CD14-positive monocyte (primary cell): ENCODE data around the gene MYOCD. TPM values are rescaled to one million over a fixed set of nuclear protein-coding genes. Genes with fewer than 3 reads are reported as not detected.
A peak's percentile ranks its signal among the peaks of the same experiment; 100 is the strongest.

Experiments used
- DNase-seq, 3 donors: peaks; one replicate each; pipeline ENCODE4 v3.0.0-alpha.2; 2011 to 2022
- H2AFZ ChIP-seq: 2 replicates; pipeline ENCODE4 v1.6.0; 2012; ENCODE audit warnings: mild to moderate bottlenecking, low read depth, low read length, inconsistent platforms; ENCODE audit not compliant: insufficient read depth, poor library complexity, severe bottlenecking
- H3K27ac ChIP-seq, 2 donors: 1 replicate in 1 of 2; 2 replicates in 1 of 2; pipeline ENCODE4 v1.5.1; 2012 to 2013; ENCODE audit warnings: low read length in 2 of 2, control low read depth in 1 of 2, inconsistent platforms in 1 of 2, low read depth in 1 of 2, mild to moderate bottlenecking in 1 of 2
- H3K27me3 ChIP-seq, 2 donors: one replicate each; pipeline versions ENCODE4 v1.6.0 to v1.6.1; 2011 to 2013; ENCODE audit warnings: low read length in 2 of 2; ENCODE audit not compliant: control insufficient read depth in 2 of 2, insufficient read depth in 2 of 2
- H3K36me3 ChIP-seq, 2 donors: replicated peaks in 1 of 2; 1 replicate in 1 of 2; 2 replicates in 1 of 2; pipeline versions ENCODE4 v1.5.1 to v1.6.1; 2012 to 2013; ENCODE audit warnings: low read length in 2 of 2, control low read depth in 1 of 2, inconsistent platforms in 1 of 2, mild to moderate bottlenecking in 1 of 2; ENCODE audit not compliant: insufficient read depth in 2 of 2, control insufficient read depth in 1 of 2
- H3K4me1 ChIP-seq, 2 donors: 1 replicate in 1 of 2; 2 replicates in 1 of 2; pipeline versions ENCODE4 v1.5.1 to v1.6.1; 2012 to 2013; ENCODE audit warnings: low read length in 2 of 2, control low read depth in 1 of 2, inconsistent platforms in 1 of 2, mild to moderate bottlenecking in 1 of 2, moderate library complexity in 1 of 2; ENCODE audit not compliant: insufficient read depth in 2 of 2, control insufficient read depth in 1 of 2
- H3K4me2 ChIP-seq: replicated peaks from 2 replicates; pipeline ENCODE3; 2012; ENCODE audit warnings: low read length, moderate library complexity, mild to moderate bottlenecking; ENCODE audit not compliant: poor library complexity, severe bottlenecking; ENCODE audit errors: extremely low read depth
- H3K4me3 ChIP-seq, 3 experiments: fragments of 200-600 bp in 1 of 3; sonication (generic) in 1 of 3; replicated peaks in 1 of 3; 1 replicate in 2 of 3; 2 replicates in 1 of 3; pipeline ENCODE4 v1.5.1; 2011 to 2013; ENCODE audit warnings: low read length in 3 of 3, mild to moderate bottlenecking in 3 of 3, control low read depth in 2 of 3, low read depth in 2 of 3, inconsistent platforms in 1 of 3, moderate library complexity in 1 of 3
- H3K79me2 ChIP-seq: 2 replicates; pipeline ENCODE4 v1.6.0; 2012; ENCODE audit warnings: mild to moderate bottlenecking, control low read depth, inconsistent platforms, low read length, moderate library complexity; ENCODE audit not compliant: insufficient read depth
- H3K9ac ChIP-seq: 2 replicates; pipeline ENCODE4 v1.6.0; 2017; ENCODE audit warnings: low read length, mild to moderate bottlenecking; ENCODE audit not compliant: insufficient read depth, poor library complexity, severe bottlenecking
- H3K9me3 ChIP-seq, 2 donors: replicated peaks in 1 of 2; 1 replicate in 1 of 2; 2 replicates in 1 of 2; pipeline versions ENCODE4 v1.5.1 to v1.6.1; 2012 to 2013; ENCODE audit warnings: low read length in 2 of 2, control low read depth in 1 of 2; ENCODE audit not compliant: control insufficient read depth in 1 of 2, insufficient read depth in 1 of 2
- H4K20me1 ChIP-seq: 2 replicates; pipeline ENCODE4 v1.6.0; 2012; ENCODE audit warnings: mild to moderate bottlenecking, low read length, control low read depth, moderate library complexity; ENCODE audit not compliant: insufficient read depth
- H3K27ac Mint-ChIP-seq, 7 donors: one replicate each; pipeline ENCODE4 v1.8.0; 2020; ENCODE audit warnings: mild to moderate bottlenecking in 7 of 7, mixed read lengths in 7 of 7, moderate library complexity in 6 of 7, inconsistent platforms in 2 of 7
- H3K27me3 Mint-ChIP-seq, 3 donors: one replicate each; pipeline ENCODE4 v1.8.0; 2021 to 2022; ENCODE audit warnings: low read depth in 3 of 3, mild to moderate bottlenecking in 3 of 3, mixed read lengths in 3 of 3, moderate library complexity in 3 of 3, inconsistent platforms in 1 of 3
- H3K36me3 Mint-ChIP-seq, 2 donors: one replicate each; pipeline ENCODE4 v1.8.0; 2020; ENCODE audit warnings: mixed read lengths in 2 of 2, inconsistent platforms in 1 of 2, mild to moderate bottlenecking in 1 of 2
- H3K4me1 Mint-ChIP-seq: one replicate; pipeline ENCODE4 v1.8.0; 2020; ENCODE audit warnings: mild to moderate bottlenecking, mixed read lengths
- H3K4me3 Mint-ChIP-seq, 2 donors: one replicate each; pipeline ENCODE4 v1.8.0; 2020; ENCODE audit warnings: mild to moderate bottlenecking in 2 of 2, mixed read lengths in 2 of 2, moderate library complexity in 1 of 2
- H3K9me3 Mint-ChIP-seq, 7 donors: one replicate each; pipeline ENCODE4 v1.8.0; 2020 to 2022; ENCODE audit warnings: mixed read lengths in 7 of 7, mild to moderate bottlenecking in 6 of 7, moderate library complexity in 6 of 7, inconsistent platforms in 2 of 7
- CTCF ChIP-seq: fragments of 200-600 bp; IDR thresholded peaks from one replicate; pipeline ENCODE4 v1.8.0; 2022; ENCODE audit warnings: antibody characterized with exemption, mild to moderate bottlenecking
- WGBS: methylation state at CpG from one replicate; pipeline ENCODE4 v1.1.5; 2013; ENCODE audit warnings: missing lambda C conversion rate; ENCODE audit not compliant: insufficient coverage; 5-methylcytosine and 5-hydroxymethylcytosine counted together
- intact Hi-C, 2 donors: fragments of 100-400 bp; cut with micrococcal nuclease; formaldehyde crosslinking; loops; one replicate each; pipeline versions ENCODE4 v1.15.0 to v1.15.1; 2023
- polyA plus RNA-seq, 3 donors: library from polyadenylated mRNA; depleted of rRNA in 1 of 3; unstranded in 2 of 3; stranded (reverse) in 1 of 3; fragments of 300-500 nt in 2 of 3; fragments of >200 nt in 1 of 3; fragmentation: Illumina TruSeq in 2 of 3; gene quantifications; 1 replicate in 2 of 3; 2 replicates in 1 of 3; pipeline ENCODE4 v1.2.3, GENCODE V29; 2012 to 2021

MYOCD gene
- polyA plus RNA-seq, 3 donors: not detected

- WGBS: no CpG with 5 or more reads among the region's 1 CpG
- Histone ChIP-seq H3K27ac (no peak overlapping the region), H3K9ac (no peak overlapping the region), H3K4me3 (no peak overlapping the region), H4K20me1 (no peaks in the 10 kb centered on the region), H3K36me3 (no peaks in the 10 kb centered on the region), H3K27me3 (no peaks in the 10 kb centered on the region), H2AFZ (no peak overlapping the region), H3K4me2 (no peak overlapping the region), H3K79me2 (no peaks in the 10 kb centered on the region), H3K9me3 (peaks cover 6 to 7% of the 10 kb centered on the region in 2 donors), H3K4me1 (no peaks in the 10 kb centered on the region)
- no peak for TF ChIP-seq CTCF
- no peak for DNase-seq
- H3K27ac Mint-ChIP-seq: no peak overlapping the region
- no peak overlapping the region for H3K4me3 Mint-ChIP-seq
- intact Hi-C loops: no loop called here
- H3K4me1 Mint-ChIP-seq: no peaks in the 10 kb centered on the region
- peaks cover 0 to 2% (median 0%) of the 10 kb centered on the region in 3 donors for H3K27me3 Mint-ChIP-seq
- H3K9me3 Mint-ChIP-seq: peaks cover 3 to 12% (median 8%) of the 10 kb centered on the region in 7 donors
- H3K36me3 Mint-ChIP-seq: no peaks in the 10 kb centered on the region
Measured at GRCh38 chr17:12773153-12773552, 107.5 kb downstream of the MYOCD start.

GRCh38 chr17:12789075-12789480, 123.4 kb downstream of the MYOCD start:
- 0% methylated on average over 16 of the region's 16 CpGs for WGBS
- intact Hi-C loops: no loop called here
- Histone ChIP-seq H3K4me2 (peak overlapping the region; percentile 46), H3K27me3 (peaks cover 17 to 33% of the 10 kb centered on the region in 2 donors), H3K4me1 (no peaks in the 10 kb centered on the region), H3K36me3 (no peaks in the 10 kb centered on the region), H3K9ac (no peak overlapping the region), H4K20me1 (no peaks in the 10 kb centered on the region), H3K79me2 (no peaks in the 10 kb centered on the region), H3K27ac (no peak overlapping the region), H3K4me3 (peak overlapping the region in 1 of 3 experiments; percentile 38), H3K9me3 (no peaks in the 10 kb centered on the region), H2AFZ (no peak overlapping the region)
- H3K27ac Mint-ChIP-seq: no peak overlapping the region
- DNase-seq: no peak
- peaks cover 31 to 35% (median 35%) of the 10 kb centered on the region in 3 donors for H3K27me3 Mint-ChIP-seq
- no peak for TF ChIP-seq CTCF
- H3K4me3 Mint-ChIP-seq: peak overlapping the region in 1 of 2 donors; percentile 47
- H3K9me3 Mint-ChIP-seq: peaks cover 0 to 10% (median 5%) of the 10 kb centered on the region in 7 donors
- peaks cover 6% of the 10 kb centered on the region for H3K4me1 Mint-ChIP-seq
- peaks cover 0 to 3% of the 10 kb centered on the region in 2 donors for H3K36me3 Mint-ChIP-seq
